ENCODE results near the gene MYO1A.
"Not testable (repeated sequence)": the region's sequence is repeated elsewhere in the genome, so short reads cannot be mapped to it uniquely, and the experiment has no call there.

Gene MYO1A

DNA sequence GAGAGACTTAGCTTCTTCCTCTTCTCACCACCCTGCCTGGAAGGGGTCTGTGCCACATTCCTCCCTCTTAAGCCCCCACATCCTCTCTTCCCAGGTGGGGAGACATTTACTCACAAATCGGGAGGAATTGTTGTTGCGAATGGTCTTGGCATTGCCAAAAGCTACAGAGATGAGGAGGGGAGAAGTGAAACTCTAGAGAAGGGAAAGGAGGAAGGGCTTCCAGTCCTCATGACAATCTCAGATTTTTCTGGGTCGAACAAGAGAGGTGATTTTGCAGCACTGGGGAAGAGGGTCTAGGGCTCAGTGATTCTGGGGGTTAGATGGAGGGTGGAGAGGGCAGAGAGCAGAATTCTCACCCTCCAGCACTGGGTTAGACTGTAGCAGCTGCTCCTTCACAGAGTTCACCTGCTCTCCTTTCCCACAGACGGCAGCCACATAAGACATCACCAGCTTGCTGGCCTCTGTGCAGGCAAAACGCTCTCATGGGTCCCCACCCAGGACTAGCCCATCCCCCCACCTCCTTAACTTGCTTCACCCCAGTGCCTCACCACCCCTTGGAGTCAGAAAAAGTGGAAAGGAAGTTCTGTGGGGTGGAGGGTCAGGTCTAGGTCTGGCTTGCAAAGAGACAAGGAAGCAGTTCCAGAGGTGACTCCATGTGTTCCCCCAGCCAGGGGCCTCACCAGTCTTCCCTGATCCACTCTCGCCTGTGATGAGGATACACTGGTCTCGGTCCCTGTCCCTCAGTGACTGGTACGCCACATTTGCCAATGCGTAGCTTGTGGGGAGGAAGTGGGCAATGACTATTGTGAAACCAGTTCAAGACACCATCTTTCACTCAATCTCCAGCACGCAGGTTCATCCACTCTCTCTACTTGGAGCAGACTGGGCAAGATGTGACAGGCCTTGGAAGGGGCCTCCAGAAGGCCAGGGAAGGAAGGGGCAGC lies 2.7 kb downstream of the MYO1A start:
- DNase-seq = peak; percentile 18

DNA sequence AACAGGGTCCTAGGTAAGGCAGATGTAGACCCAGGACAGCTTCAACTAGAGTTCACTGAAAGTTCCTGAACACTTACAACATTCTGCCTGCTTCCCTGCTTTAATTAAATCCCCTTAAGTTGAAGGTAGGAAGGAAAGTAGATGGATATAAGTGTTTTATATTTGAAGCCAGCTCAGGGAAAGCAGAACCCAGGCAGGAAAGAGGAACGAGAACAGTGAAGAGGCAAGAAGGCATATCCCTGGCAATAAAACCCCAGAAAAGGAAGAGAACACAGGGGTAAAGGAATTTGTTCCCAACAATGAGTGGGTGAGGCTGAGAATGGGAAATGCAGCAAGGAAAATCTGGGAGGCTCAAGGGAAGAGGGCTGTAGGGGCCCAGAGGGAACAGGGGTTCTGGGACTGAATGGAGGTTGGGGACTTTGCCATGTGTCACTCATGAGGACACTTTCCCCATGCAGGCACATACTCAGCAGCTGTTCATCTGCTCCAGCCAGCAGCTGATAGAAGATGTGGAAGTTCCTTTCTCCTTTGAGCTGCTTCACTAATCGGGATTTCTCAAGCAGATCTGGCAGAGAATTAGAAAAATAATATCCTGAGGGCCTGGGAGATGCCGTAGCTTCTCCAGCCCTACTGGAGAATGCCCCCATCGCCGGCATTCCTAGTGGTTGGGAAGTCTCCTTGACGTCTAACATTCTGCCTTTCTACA lies 3.7 kb downstream of the MYO1A start:
- DNase-seq = no peak

GRCh38 chr12:57044889-57045288 lies 5.0 kb downstream of the MYO1A start:
- DNase-seq = no peak

DNA sequence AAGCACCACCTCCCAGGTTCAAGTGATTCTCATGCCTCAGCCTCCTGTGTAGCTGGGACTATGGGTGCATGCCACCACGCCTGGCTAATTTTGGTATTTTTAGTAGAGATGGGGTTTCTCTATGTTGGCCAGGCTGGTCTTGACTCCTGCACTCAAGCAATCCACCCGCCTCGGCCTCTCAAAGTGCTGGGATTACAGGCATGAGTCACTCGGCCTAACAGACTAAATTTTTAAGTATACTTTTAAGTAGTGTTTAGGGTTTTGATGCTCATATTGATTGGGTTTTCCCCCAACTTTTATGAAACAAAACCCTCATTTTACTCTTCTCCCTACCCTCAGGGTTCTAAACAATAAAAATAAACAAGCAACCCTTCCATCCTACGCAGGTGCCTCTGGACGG lies 5.5 kb downstream of the MYO1A start:
- no peak for DNase-seq

DNA sequence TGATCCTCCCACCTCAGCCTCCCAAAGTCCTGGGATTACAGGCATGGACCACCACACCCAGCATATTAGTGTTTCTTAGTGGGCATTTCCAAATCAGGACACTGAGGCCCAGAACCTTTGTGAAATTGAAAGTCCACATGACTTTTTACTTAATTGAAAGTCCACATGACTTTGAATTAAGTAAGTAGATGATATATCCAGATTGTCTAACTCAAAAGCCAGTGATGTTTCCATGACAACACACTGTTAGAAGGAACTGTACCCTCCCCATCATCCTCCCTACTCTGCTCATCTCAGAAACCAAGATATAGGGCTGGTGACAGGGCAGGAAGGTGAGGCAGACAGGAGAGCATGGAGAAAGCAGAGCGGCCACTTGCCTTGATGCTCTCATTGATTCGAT lies 7.2 kb downstream of the MYO1A start:
- no peak for DNase-seq

GRCh38 chr12:57040750-57041149 lies 9.2 kb downstream of the MYO1A start:
- DNase-seq = no peak

GRCh38 chr12:57040211-57040610 lies 9.7 kb downstream of the MYO1A start:
- DNase-seq = no peak

- no peak for DNase-seq
These were observed 10.7 kb downstream of the MYO1A start for GRCh38 chr12:57039016-57039798.

DNA sequence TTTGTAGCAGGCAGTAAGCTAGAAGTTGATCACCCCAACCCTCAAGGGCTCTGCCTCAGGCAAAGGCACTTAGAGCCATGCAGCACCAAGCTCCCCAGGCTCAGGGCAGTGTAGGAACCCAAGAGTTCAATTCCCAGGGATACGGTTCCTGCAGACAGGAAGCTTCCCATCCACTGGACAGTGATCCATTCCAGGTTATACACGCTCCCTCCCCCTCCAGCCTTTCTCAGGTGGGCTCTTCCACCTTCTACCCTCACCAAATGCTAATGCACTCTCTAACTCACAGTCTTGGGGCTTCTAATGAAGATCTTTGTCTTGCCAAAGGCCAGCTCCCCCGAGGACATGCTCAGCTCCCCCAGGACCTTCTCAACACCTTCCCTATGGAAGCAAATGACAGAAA lies 12.7 kb downstream of the MYO1A start:
- DNase-seq = no peak

GRCh38 chr12:57033431-57033830 lies 16.5 kb downstream of the MYO1A start:
- DNase-seq = no peak

DNA sequence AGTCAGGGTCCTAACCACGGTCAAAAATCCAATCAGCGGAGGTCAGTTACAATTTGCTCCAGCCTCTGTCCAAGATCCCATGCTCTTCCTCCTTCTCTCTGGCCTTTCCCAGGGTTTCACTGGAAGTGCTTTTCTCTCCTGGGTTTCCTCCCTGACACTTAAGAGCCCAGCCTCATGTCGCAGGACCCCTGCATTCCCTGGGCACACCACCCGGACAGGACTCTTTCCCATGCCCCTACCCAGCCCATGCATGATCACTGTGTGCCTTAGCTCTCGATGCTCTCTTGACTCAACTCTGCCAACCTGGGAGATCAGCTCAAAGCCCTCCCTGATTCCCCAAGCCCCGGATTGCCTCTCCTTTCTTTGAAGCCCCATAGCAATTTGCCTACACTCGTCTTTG lies 18.1 kb downstream of the MYO1A start:
- no peak for DNase-seq

DNA sequence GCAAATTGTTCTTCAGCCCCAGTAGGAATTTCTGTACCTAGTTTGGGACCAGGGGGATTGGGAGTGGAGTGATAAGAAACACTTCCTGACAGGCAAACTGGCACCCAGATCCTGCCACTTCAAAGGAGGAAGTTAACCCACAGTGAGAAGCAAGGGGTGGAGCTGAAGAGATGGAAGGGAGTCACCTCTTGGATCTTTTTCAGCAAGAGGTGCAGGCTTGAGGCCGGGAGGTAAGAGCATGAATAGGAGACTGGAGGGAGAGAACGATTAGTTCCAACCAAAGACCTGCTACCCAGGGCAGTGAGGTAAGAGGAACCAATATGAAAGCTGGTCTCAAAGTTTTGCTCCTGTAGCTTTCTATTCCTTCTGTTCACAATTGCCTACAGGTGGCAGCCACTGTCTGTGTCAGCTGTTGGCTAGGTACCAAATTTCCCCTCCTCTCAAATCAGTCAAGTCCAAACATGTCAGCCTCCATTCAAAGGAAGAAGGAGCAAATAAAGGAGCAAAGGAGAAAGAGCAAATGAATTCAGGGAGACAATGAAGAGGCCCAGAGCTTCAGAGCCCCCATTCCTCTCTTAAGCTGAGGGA lies 18.7 kb downstream of the MYO1A start:
- no peak for DNase-seq

DNA sequence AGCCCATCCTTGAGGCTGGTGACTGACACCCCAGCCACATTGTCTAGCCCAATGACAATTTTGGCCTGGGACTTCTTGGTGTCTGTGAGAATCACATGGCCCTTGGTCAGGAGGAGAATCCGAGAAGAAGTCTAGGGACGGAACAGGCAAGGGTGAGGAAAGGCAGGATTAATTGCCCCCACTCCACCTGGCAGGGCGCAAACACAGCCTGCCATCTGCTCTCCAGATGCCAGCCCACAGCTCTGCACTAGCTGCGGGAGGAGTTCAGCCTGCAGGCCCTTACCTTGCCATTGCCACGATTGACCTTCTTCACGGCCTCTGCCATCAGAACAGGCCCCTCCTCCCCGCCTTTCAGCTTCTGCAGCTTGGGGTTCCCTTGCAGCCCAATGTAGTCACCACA lies 20.5 kb downstream of the MYO1A start:
- no peak for DNase-seq

DNA sequence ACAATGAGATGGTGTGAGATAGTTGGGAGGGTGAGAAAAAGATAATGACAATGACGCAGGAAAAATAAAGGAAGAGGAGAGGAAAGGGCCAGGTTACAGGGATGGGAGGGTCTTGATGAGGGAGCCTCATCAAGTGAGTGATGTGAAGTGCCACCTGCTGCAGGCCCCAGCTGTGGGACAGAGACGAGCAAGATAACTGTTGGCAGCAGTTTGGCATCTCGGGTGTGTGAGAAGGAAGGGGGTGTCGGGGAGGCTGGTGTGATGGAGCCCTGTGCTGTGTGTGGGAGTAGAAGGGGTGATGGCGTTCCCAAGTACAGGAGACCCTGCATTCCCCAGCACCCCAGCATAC lies 22.1 kb downstream of the MYO1A start:
- no peak for DNase-seq

DNA sequence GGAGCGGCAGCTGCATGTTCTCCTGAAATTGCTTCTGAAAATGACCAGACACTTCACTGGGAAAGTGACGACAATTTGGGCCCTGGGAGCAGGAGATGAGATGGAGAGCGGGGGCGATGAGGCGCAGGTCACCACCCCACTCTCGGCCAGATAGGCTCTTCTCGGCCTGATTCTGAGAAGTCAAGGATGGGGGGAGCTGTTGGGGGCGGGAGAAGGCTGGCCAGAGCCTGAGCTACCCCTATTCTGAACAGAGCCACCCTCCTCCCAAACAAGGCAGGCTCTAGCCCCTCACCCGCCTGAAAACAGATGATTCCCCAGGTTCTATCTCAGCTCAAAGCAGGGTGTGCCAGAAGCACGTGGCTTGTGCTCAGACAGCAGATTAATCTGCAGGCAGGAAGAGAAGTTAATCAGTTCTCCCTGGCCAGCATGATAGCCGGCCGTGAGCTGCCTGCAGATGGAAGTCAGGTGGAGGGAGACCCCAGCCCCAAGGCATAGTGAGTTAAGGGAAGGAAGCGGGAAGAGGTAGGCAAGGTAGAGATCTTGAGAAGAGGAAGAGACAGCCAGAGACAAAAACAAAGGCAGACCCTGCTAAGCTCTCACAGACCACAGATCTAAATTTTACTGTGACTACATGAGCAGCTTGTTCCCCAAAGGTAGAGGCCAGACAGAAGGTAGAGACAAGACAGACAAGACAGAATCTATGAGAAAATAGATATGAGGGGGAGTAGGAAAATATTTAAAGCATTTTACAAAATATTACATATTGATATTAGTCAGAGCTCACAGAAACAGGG lies 22.7 kb downstream of the MYO1A start:
- no peak for DNase-seq

- DNase-seq = no peak
These were observed 24.7 kb downstream of the MYO1A start for GRCh38 chr12:57025196-57025595.

DNA sequence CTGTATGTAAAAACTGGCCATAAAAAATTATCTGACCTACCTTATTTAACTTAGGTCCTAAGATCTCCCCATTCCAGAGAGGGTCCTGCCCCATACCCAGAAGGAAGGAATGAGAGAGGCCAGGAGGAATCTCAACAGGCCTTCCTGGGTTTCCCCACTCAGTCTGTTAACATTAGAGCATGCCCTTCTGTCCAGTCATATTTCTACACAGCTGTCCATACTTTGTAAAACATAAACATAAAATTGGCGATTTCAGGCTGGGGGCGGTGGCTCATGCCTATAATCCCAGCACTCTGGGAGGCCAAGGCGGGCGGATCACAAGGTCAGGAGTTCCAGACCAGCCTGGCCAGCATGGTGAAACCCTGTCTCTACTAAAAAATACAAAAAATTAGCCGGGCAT lies 27.6 kb downstream of the MYO1A start:
- not testable (repeated sequence) for DNase-seq

GRCh38 chr12:57019983-57020719 lies 29.8 kb downstream of the MYO1A start:
- no peak for DNase-seq

GRCh38 chr12:57018906-57019305 lies 31.0 kb downstream of the MYO1A start:
- no peak for DNase-seq

DNA sequence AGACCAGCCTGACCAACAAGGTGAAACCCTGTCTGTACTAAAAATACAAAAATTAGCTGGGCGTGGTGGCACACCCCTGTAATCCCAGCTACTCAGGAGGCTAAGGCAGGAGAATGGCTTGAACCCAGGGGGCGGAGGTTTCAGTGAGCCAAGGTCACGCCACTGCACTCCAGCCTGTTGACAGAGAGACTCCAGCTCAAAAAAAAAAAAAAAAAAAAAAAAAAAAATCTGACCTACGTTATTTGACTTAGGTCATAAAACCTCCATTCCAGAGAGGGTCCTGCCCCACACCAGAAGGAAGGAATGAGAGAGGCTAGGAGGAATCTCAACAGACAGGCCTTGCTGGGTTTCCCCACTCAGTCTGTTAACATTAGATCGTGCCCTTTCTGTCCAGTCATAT lies 31.6 kb downstream of the MYO1A start:
- DNase-seq = not testable (repeated sequence)

- no peak for DNase-seq
These were observed 33.6 kb downstream of the MYO1A start, which contains the start of gene TAC3 for GRCh38 chr12:57016348-57016747. TAC3 (minus strand) TSS chr12:57016529; CDS start chr12:57015797, 732 bp downstream.
